Measurements from ENCODE around the gene RRAGC. TPM values are rescaled to one million over a fixed set of nuclear protein-coding genes. Genes with fewer than 3 reads are reported as not detected.

Gene RRAGC
- total RNA-seq, 4 donors from 2014 or later = 14.2 to 20.0 (median 17.5) TPM

DNA sequence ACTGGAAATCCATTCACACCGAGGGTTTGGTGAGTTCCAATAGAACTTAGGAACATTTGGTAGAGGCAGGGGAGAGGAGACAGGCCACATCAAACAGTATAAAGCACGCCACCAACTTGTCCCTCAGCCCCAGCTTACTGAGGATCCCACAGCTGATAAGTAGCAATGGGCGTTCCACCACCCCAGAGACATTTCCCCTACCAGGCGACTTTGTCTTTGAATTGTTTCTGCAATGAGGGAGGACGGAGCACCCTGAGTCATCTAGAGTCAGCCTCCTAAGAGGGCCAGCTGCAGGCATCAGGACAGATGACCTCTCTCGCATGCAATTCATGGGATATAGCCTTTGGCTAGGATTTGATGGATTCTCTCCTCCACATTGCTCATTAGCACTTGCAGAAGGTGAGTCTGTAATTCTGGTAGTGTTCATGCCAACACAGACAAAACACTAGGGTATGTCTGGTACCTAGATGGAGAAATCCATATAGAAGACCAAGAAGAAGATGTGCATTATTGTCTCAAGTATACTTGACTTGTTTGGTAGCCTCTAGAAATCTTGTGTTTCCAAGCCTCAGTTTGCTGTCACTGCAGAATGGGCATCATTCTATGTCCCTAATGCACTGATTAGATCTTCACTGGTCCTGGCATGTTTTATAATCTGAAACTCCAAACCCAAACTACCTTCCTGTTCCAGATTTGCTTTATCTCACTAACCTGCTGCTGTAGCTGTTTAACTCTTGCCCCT lies 69.0 kb downstream of the RRAGC start:
- Histone ChIP-seq H3K9me3 (peaks cover 0 to 31% (median 7%) of the 10 kb centered on the region in 4 donors), H3K36me3 (no peaks in the 10 kb centered on the region), H3K4me3 (no peak overlapping the region), H3K27ac (no peak overlapping the region), H3K27me3 (no peaks in the 10 kb centered on the region), H3K4me1 (no peaks in the 10 kb centered on the region)
- no peak for TF ChIP-seq POLR2A (IDR thresholded peaks at IDR 0.05)
- TF ChIP-seq, protein P1, sequence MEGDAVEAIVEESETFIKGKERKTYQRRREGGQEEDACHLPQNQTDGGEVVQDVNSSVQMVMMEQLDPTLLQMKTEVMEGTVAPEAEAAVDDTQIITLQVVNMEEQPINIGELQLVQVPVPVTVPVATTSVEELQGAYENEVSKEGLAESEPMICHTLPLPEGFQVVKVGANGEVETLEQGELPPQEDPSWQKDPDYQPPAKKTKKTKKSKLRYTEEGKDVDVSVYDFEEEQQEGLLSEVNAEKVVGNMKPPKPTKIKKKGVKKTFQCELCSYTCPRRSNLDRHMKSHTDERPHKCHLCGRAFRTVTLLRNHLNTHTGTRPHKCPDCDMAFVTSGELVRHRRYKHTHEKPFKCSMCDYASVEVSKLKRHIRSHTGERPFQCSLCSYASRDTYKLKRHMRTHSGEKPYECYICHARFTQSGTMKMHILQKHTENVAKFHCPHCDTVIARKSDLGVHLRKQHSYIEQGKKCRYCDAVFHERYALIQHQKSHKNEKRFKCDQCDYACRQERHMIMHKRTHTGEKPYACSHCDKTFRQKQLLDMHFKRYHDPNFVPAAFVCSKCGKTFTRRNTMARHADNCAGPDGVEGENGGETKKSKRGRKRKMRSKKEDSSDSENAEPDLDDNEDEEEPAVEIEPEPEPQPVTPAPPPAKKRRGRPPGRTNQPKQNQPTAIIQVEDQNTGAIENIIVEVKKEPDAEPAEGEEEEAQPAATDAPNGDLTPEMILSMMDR (IDR thresholded peaks at IDR 0.05) = no peak
- TF ChIP-seq EP300 (IDR thresholded peaks at IDR 0.05) = no peak
- DNase-seq (ENCODE audit: low spot score in 2 of 2) = no peak
- 86 to 91% methylated on average over 6 of the region's 6 CpGs for WGBS, 2 donors

- Histone ChIP-seq H3K36me3 (no peaks in the 10 kb centered on the region), H3K4me1 (no peaks in the 10 kb centered on the region), H3K4me3 (no peak overlapping the region), H3K9me3 (peaks cover 0 to 29% (median 7%) of the 10 kb centered on the region in 4 donors), H3K27ac (no peak overlapping the region), H3K27me3 (peaks cover 0 to under 1% of the 10 kb centered on the region in 2 donors)
- TF ChIP-seq, protein P1 (IDR thresholded peaks at IDR 0.05) = no peak
- TF ChIP-seq EP300 (IDR thresholded peaks at IDR 0.05) (no peak), POLR2A (IDR thresholded peaks at IDR 0.05) (no peak)
- no peak for DNase-seq (ENCODE audit: low spot score in 2 of 2)
- 26% methylated on average over 5 of the region's 5 CpGs for WGBS, 2 donors
Measured at GRCh38 chr1:38789498-38790169, 69.9 kb downstream of the RRAGC start.

DNA sequence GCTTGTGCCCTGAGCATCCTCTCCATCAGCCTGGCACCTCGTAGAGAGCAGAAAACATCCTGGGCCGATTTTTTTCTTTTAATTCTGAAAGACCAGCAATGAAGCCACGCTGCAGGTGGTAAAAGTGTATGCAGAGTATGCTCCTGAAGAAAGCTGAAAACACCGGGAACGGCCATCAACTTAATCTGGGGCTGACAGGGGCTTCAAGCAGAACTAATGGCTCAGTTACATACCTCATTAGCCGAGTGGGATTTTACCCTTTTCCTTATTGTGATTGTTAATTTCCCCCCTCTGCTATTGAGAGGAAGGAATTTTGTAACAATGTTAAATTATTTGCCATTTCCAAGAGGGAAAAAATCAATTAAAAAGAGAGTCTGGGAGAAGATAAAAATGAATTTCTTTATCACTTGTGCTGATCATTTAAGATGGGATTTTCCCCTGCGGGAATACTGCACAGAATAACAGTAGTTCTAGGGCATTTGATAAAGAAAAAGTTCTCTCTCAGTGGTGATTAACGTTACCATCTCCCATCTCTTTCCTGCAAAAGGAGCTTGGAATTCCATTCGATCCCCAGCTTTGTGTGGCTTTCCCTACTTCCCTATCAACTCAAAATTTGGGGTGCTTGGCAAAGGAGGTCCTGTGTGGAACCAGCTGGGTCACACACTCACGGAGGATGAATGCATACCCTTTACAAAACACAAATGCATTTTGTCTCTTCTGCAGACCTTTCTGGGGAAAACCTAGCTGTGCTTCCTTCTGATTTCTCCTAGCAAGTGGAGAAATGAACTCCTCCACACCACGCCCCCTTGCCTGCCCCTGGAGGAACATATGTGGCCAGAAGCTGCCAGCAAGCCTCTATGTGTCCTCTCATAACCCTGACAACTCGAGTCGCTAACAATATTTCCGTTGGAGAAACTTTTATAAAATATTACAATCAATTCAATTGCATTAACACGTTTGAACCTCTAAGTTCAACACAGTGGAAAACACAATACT lies 70.9 kb downstream of the RRAGC start:
- TF ChIP-seq POLR2A (IDR thresholded peaks at IDR 0.05) (no peak), EP300 (IDR thresholded peaks at IDR 0.05) (no peak)
- TF ChIP-seq, protein P1 (IDR thresholded peaks at IDR 0.05) = no peak
- H3K27me3 ChIP-seq = peaks cover 0 to 10% of the 10 kb centered on the region in 2 donors
- WGBS, 2 donors = 36 to 45% methylated on average over 15 of the region's 15 CpGs
- H3K4me1 ChIP-seq = peaks cover 0 to 3% (median 0%) of the 10 kb centered on the region in 4 donors
- H3K27ac ChIP-seq = no peak overlapping the region
- no peak overlapping the region for H3K4me3 ChIP-seq
- no peaks in the 10 kb centered on the region for H3K36me3 ChIP-seq
- no peak for DNase-seq (ENCODE audit: low spot score in 2 of 2)
- peaks cover 0 to 20% (median 7%) of the 10 kb centered on the region in 4 donors for H3K9me3 ChIP-seq

Small RNA genes within 50 kb of the gene (small RNA-seq; reads per million reads assigned to genes)
- gene GJA9-MYCBP = not detected

Other genes starting within 250 kb of the RRAGC start
- gene MYCBP, start 13.6 kb upstream of the RRAGC start, total RNA-seq = 10 to 100 TPM in 3 of 4 donors, 1 to 10 TPM in 1; 5.5 to 10.9 (median 10.3) TPM
- not detected for gene GJA9, start 21.8 kb upstream of the RRAGC start, total RNA-seq
- 1 to 10 TPM in 1 of 4 donors, not detected in 3; 1.3 TPM for gene RHBDL2, start 82.1 kb upstream of the RRAGC start, total RNA-seq
- gene AKIRIN1, start 131.5 kb upstream of the RRAGC start, total RNA-seq = 10 to 100 TPM; 36.9 to 45.3 (median 41.8) TPM
- gene NDUFS5, start 166.6 kb upstream of the RRAGC start, total RNA-seq = 100 to 1,000 TPM; 281 to 424 (median 345) TPM